ENCODE data around the gene WFDC2. TPM values are rescaled to one million over a fixed set of nuclear protein-coding genes. Genes with fewer than 3 reads are reported as not detected.

Gene WFDC2
- total and polyA plus RNA-seq, 2 of the 13 experiments (the other 11 are each of a cell fraction or from before 2014, with no cell fraction given): 0.33 TPM; not detected in 1

DNA sequence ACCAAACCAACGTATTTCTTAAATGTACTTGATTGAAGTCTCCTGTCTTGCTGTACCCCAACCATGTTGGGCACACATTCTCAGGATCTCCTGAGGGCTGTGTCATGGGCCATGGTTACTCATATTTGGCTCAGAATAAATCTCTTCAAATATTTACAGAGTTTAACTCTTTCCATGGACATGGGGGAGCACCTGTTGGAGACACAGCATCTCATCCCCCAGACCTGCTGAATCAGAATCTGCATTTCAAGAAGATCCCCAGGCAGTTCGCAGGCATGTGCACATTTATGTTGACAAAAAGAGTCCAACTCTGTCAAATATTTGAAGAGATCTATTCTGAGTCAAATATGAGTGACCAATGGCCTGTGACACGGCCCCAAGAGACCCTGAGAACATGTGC lies 29.1 kb upstream of the WFDC2 start:
- no TSS peak for BruUV-seq (replicated peaks)
- intact Hi-C loops (cut with micrococcal nuclease; ENCODE audit: unreplicated experiment): no loop called here
- ChIA-PET POLR2A (no interaction called here), CTCF (ENCODE audit: low intra/inter-chr PET ratio, low total read pairs) (no interaction called here)
- H4K20me1 ChIP-seq (ENCODE audit: insufficient read depth, low read length): no peaks in the 10 kb centered on the region
- TF ChIP-seq POLR2AphosphoS5 (IDR thresholded peaks at IDR 0.05; ENCODE audit: low read depth, low read length) (no peak), SNAPC2 (CRISPR knock-in tag; IDR thresholded peaks at IDR 0.05) (no peak), RCOR2 (CRISPR knock-in tag; IDR thresholded peaks at IDR 0.05) (no peak), HOXA7 (CRISPR knock-in tag; IDR thresholded peaks at IDR 0.05) (no peak), ZNF652 (CRISPR knock-in tag; IDR thresholded peaks at IDR 0.05; ENCODE audit: borderline replicate concordance, low read depth) (peak; percentile 72), ZKSCAN8 (CRISPR knock-in tag; IDR thresholded peaks at IDR 0.05; ENCODE audit: borderline replicate concordance) (no peak), TAF1 (CRISPR knock-in tag; IDR thresholded peaks at IDR 0.05) (no peak), FOSL2 (CRISPR knock-in tag; IDR thresholded peaks at IDR 0.05) (no peak), ZBTB8A (CRISPR knock-in tag; IDR thresholded peaks at IDR 0.05; ENCODE audit: borderline replicate concordance, low read depth) (no peak), ZSCAN20 (CRISPR knock-in tag; IDR thresholded peaks at IDR 0.05; ENCODE audit: borderline replicate concordance) (no peak)
- TF ChIP-seq, protein P1, sequence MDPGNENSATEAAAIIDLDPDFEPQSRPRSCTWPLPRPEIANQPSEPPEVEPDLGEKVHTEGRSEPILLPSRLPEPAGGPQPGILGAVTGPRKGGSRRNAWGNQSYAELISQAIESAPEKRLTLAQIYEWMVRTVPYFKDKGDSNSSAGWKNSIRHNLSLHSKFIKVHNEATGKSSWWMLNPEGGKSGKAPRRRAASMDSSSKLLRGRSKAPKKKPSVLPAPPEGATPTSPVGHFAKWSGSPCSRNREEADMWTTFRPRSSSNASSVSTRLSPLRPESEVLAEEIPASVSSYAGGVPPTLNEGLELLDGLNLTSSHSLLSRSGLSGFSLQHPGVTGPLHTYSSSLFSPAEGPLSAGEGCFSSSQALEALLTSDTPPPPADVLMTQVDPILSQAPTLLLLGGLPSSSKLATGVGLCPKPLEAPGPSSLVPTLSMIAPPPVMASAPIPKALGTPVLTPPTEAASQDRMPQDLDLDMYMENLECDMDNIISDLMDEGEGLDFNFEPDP (CRISPR knock-in tag; conservative IDR thresholded peaks at IDR 0.05): 0 out of 2 replicates have a peak, but pooled peaks have one; percentile 37
- no peaks in the 10 kb centered on the region for H3K9me3 ChIP-seq (ENCODE audit: low read length)
- WGBS (ENCODE audit: low lambda C conversion rate): 20% methylated on average over 3 of the region's 3 CpGs
- ATAC-seq (no peak), DNase-seq (ENCODE audit: low spot score) (no peak), FAIRE-seq (no peak)
- H3K27ac ChIP-seq (ENCODE audit: extremely low read length, insufficient read depth, low read length): no peak overlapping the region
- no peak overlapping the region for H3K4me2 ChIP-seq (ENCODE audit: low read depth, low read length)
- no peaks in the 10 kb centered on the region for H3K79me2 ChIP-seq (ENCODE audit: insufficient read depth, low read length)
- H3K36me3 ChIP-seq (replicated peaks in 1 of 2; ENCODE audit: control insufficient read depth in 1 of 2, insufficient read depth in 2 of 2, low read length in 2 of 2): no peaks in the 10 kb centered on the region
- H3K9ac ChIP-seq (ENCODE audit: insufficient read depth, low read depth, low read length): no peak overlapping the region
- H3K4me1 ChIP-seq (ENCODE audit: insufficient read depth, low read length): peaks cover 6% of the 10 kb centered on the region; the same call in 1 of the 2 replicates
- in situ Hi-C loops (cut with HindIII; ENCODE audit: extremely low pct_ligation_motif_present, low pct_unique_long_range_greater_than_20kb): no loop called here
- no peak overlapping the region for H2AFZ ChIP-seq (ENCODE audit: low read length)
- no peak overlapping the region for H3K4me3 ChIP-seq (replicated peaks in 1 of 3; ENCODE audit: insufficient read depth in 1 of 3, low read depth in 2 of 3, low read length in 3 of 3)
- H3K27me3 ChIP-seq (ENCODE audit: control insufficient read depth in 1 of 2, insufficient read depth in 2 of 2, low read length in 2 of 2): 0 out of 5 replicates have a peak, but pooled peaks cover 0 to 1% of the 10 kb centered on the region in 2 experiments

Data from HepG2 (cell line).